ENCODE data around the gene RELN. TPM values are rescaled to one million over a fixed set of nuclear protein-coding genes. Genes with fewer than 3 reads are reported as not detected.

RELN gene
- total and polyA plus RNA-seq, 2 donors, result 0.28 to 0.96 TPM

- Histone ChIP-seq H3K4me3 (ENCODE audit: low read length in 2 of 2) (no peak overlapping the region), H3K27me3 (ENCODE audit: control insufficient read depth in 2 of 2, insufficient read depth in 1 of 2, low read length in 1 of 2) (no peaks in the 10 kb centered on the region), H3K4me1 (ENCODE audit: control insufficient read depth in 2 of 2, insufficient read depth in 2 of 2, low read length in 2 of 2) (no peaks in the 10 kb centered on the region), H3K27ac (ENCODE audit: low read depth in 1 of 2, low read length in 1 of 2) (no peak overlapping the region), H3K9me3 (ENCODE audit: control insufficient read depth in 2 of 2, insufficient read depth in 1 of 2, low read length in 1 of 2) (no peaks in the 10 kb centered on the region), H3K36me3 (ENCODE audit: control insufficient read depth in 2 of 2, insufficient read depth in 2 of 2, low read length in 1 of 2) (no peaks in the 10 kb centered on the region)
- no peak for DNase-seq (ENCODE audit: low read depth in 6 of 9, low spot score in 9 of 9)
- 54% methylated on average over 4 of the region's 4 CpGs for WGBS
Observed at GRCh38 chr7:103571586-103571985, 417.9 kb downstream of the RELN start.

GRCh38 chr7:103569621-103570305, 419.7 kb downstream of the RELN start:
- H3K27me3 ChIP-seq (ENCODE audit: control insufficient read depth in 2 of 2, insufficient read depth in 1 of 2, low read length in 1 of 2), result no peaks in the 10 kb centered on the region
- no peaks in the 10 kb centered on the region for H3K9me3 ChIP-seq (ENCODE audit: control insufficient read depth in 2 of 2, insufficient read depth in 1 of 2, low read length in 1 of 2)
- DNase-seq (ENCODE audit: low read depth in 6 of 9, low spot score in 9 of 9), result no peak
- no peak overlapping the region for H3K27ac ChIP-seq (ENCODE audit: low read depth in 1 of 2, low read length in 1 of 2)
- H3K4me3 ChIP-seq (ENCODE audit: low read length in 2 of 2), result no peak overlapping the region
- WGBS, result 94% methylated on average over 4 of the region's 4 CpGs
- H3K4me1 ChIP-seq (ENCODE audit: control insufficient read depth in 2 of 2, insufficient read depth in 2 of 2, low read length in 2 of 2), result no peaks in the 10 kb centered on the region
- H3K36me3 ChIP-seq (ENCODE audit: control insufficient read depth in 2 of 2, insufficient read depth in 2 of 2, low read length in 1 of 2), result no peaks in the 10 kb centered on the region

GRCh38 chr7:103564416-103564815, 425.0 kb downstream of the RELN start:
- H3K27me3 ChIP-seq (ENCODE audit: control insufficient read depth in 2 of 2, insufficient read depth in 1 of 2, low read length in 1 of 2), result no peaks in the 10 kb centered on the region
- no peak for DNase-seq (ENCODE audit: low read depth in 6 of 9, low spot score in 9 of 9)
- 92% methylated on average over 2 of the region's 2 CpGs for WGBS
- H3K4me3 ChIP-seq (ENCODE audit: low read length in 2 of 2), result no peak overlapping the region
- H3K9me3 ChIP-seq (ENCODE audit: control insufficient read depth in 2 of 2, insufficient read depth in 1 of 2, low read length in 1 of 2), result no peaks in the 10 kb centered on the region
- no peaks in the 10 kb centered on the region for H3K36me3 ChIP-seq (ENCODE audit: control insufficient read depth in 2 of 2, insufficient read depth in 2 of 2, low read length in 1 of 2)
- H3K27ac ChIP-seq (ENCODE audit: low read depth in 1 of 2, low read length in 1 of 2), result no peak overlapping the region
- H3K4me1 ChIP-seq (ENCODE audit: control insufficient read depth in 2 of 2, insufficient read depth in 2 of 2, low read length in 2 of 2), result no peaks in the 10 kb centered on the region

- no peak overlapping the region for H3K27ac ChIP-seq (ENCODE audit: low read depth in 1 of 2, low read length in 1 of 2)
- H3K27me3 ChIP-seq (ENCODE audit: control insufficient read depth in 2 of 2, insufficient read depth in 1 of 2, low read length in 1 of 2), result no peaks in the 10 kb centered on the region
- H3K4me1 ChIP-seq (ENCODE audit: control insufficient read depth in 2 of 2, insufficient read depth in 2 of 2, low read length in 2 of 2), result no peaks in the 10 kb centered on the region
- H3K9me3 ChIP-seq (ENCODE audit: control insufficient read depth in 2 of 2, insufficient read depth in 1 of 2, low read length in 1 of 2), result no peaks in the 10 kb centered on the region
- no peak for DNase-seq (ENCODE audit: low read depth in 6 of 9, low spot score in 9 of 9)
- 88% methylated on average over 1 of the region's 1 CpG for WGBS
- H3K36me3 ChIP-seq (ENCODE audit: control insufficient read depth in 2 of 2, insufficient read depth in 2 of 2, low read length in 1 of 2), result no peaks in the 10 kb centered on the region
- H3K4me3 ChIP-seq (ENCODE audit: low read length in 2 of 2), result no peak overlapping the region
Observed at GRCh38 chr7:103560136-103560535, 429.3 kb downstream of the RELN start.

GRCh38 chr7:103551016-103551415, 438.4 kb downstream of the RELN start:
- H3K4me3 ChIP-seq (ENCODE audit: low read length in 2 of 2), result no peak overlapping the region
- WGBS, result 93% methylated on average over 12 of the region's 12 CpGs
- H3K9me3 ChIP-seq (ENCODE audit: control insufficient read depth in 2 of 2, insufficient read depth in 1 of 2, low read length in 1 of 2), result no peaks in the 10 kb centered on the region
- no peak for DNase-seq (ENCODE audit: low read depth in 6 of 9, low spot score in 9 of 9)
- H3K4me1 ChIP-seq (ENCODE audit: control insufficient read depth in 2 of 2, insufficient read depth in 2 of 2, low read length in 2 of 2), result no peaks in the 10 kb centered on the region
- no peaks in the 10 kb centered on the region for H3K27me3 ChIP-seq (ENCODE audit: control insufficient read depth in 2 of 2, insufficient read depth in 1 of 2, low read length in 1 of 2)
- no peak overlapping the region for H3K27ac ChIP-seq (ENCODE audit: low read depth in 1 of 2, low read length in 1 of 2)
- H3K36me3 ChIP-seq (ENCODE audit: control insufficient read depth in 2 of 2, insufficient read depth in 2 of 2, low read length in 1 of 2), result no peaks in the 10 kb centered on the region

GRCh38 chr7:103549786-103550185, 439.7 kb downstream of the RELN start:
- no peak overlapping the region for H3K27ac ChIP-seq (ENCODE audit: low read depth in 1 of 2, low read length in 1 of 2)
- no peak overlapping the region for H3K4me3 ChIP-seq (ENCODE audit: low read length in 2 of 2)
- H3K27me3 ChIP-seq (ENCODE audit: control insufficient read depth in 2 of 2, insufficient read depth in 1 of 2, low read length in 1 of 2), result no peaks in the 10 kb centered on the region
- no peaks in the 10 kb centered on the region for H3K9me3 ChIP-seq (ENCODE audit: control insufficient read depth in 2 of 2, insufficient read depth in 1 of 2, low read length in 1 of 2)
- WGBS, result 82% methylated on average over 2 of the region's 2 CpGs
- no peaks in the 10 kb centered on the region for H3K36me3 ChIP-seq (ENCODE audit: control insufficient read depth in 2 of 2, insufficient read depth in 2 of 2, low read length in 1 of 2)
- no peaks in the 10 kb centered on the region for H3K4me1 ChIP-seq (ENCODE audit: control insufficient read depth in 2 of 2, insufficient read depth in 2 of 2, low read length in 2 of 2)
- DNase-seq (ENCODE audit: low read depth in 6 of 9, low spot score in 9 of 9), result no peak

GRCh38 chr7:103547451-103548284, 441.8 kb downstream of the RELN start:
- no peaks in the 10 kb centered on the region for H3K9me3 ChIP-seq (ENCODE audit: control insufficient read depth in 2 of 2, insufficient read depth in 1 of 2, low read length in 1 of 2)
- H3K4me1 ChIP-seq (ENCODE audit: control insufficient read depth in 2 of 2, insufficient read depth in 2 of 2, low read length in 2 of 2), result no peaks in the 10 kb centered on the region
- H3K27me3 ChIP-seq (ENCODE audit: control insufficient read depth in 2 of 2, insufficient read depth in 1 of 2, low read length in 1 of 2), result no peaks in the 10 kb centered on the region
- no peak overlapping the region for H3K4me3 ChIP-seq (ENCODE audit: low read length in 2 of 2)
- no peak overlapping the region for H3K27ac ChIP-seq (ENCODE audit: low read depth in 1 of 2, low read length in 1 of 2)
- 91% methylated on average over 3 of the region's 3 CpGs for WGBS
- H3K36me3 ChIP-seq (ENCODE audit: control insufficient read depth in 2 of 2, insufficient read depth in 2 of 2, low read length in 1 of 2), result no peaks in the 10 kb centered on the region
- no peak for DNase-seq (ENCODE audit: low read depth in 6 of 9, low spot score in 9 of 9)

- Histone ChIP-seq H3K4me1 (ENCODE audit: control insufficient read depth in 2 of 2, insufficient read depth in 2 of 2, low read length in 2 of 2) (no peaks in the 10 kb centered on the region), H3K4me3 (ENCODE audit: low read length in 2 of 2) (no peak overlapping the region), H3K36me3 (ENCODE audit: control insufficient read depth in 2 of 2, insufficient read depth in 2 of 2, low read length in 1 of 2) (no peaks in the 10 kb centered on the region), H3K9me3 (ENCODE audit: control insufficient read depth in 2 of 2, insufficient read depth in 1 of 2, low read length in 1 of 2) (no peaks in the 10 kb centered on the region), H3K27ac (ENCODE audit: low read depth in 1 of 2, low read length in 1 of 2) (no peak overlapping the region), H3K27me3 (ENCODE audit: control insufficient read depth in 2 of 2, insufficient read depth in 1 of 2, low read length in 1 of 2) (no peaks in the 10 kb centered on the region)
- 94% methylated on average over 5 of the region's 5 CpGs for WGBS
- no peak for DNase-seq (ENCODE audit: low read depth in 6 of 9, low spot score in 9 of 9)
Observed at GRCh38 chr7:103542470-103542869, 447.0 kb downstream of the RELN start.

- Histone ChIP-seq H3K9me3 (ENCODE audit: control insufficient read depth in 2 of 2, insufficient read depth in 1 of 2, low read length in 1 of 2) (no peaks in the 10 kb centered on the region), H3K4me3 (ENCODE audit: low read length in 2 of 2) (no peak overlapping the region), H3K27me3 (ENCODE audit: control insufficient read depth in 2 of 2, insufficient read depth in 1 of 2, low read length in 1 of 2) (no peaks in the 10 kb centered on the region), H3K4me1 (ENCODE audit: control insufficient read depth in 2 of 2, insufficient read depth in 2 of 2, low read length in 2 of 2) (no peaks in the 10 kb centered on the region), H3K27ac (ENCODE audit: low read depth in 1 of 2, low read length in 1 of 2) (no peak overlapping the region), H3K36me3 (ENCODE audit: control insufficient read depth in 2 of 2, insufficient read depth in 2 of 2, low read length in 1 of 2) (no peaks in the 10 kb centered on the region)
- no peak for DNase-seq (ENCODE audit: low read depth in 6 of 9, low spot score in 9 of 9)
- WGBS, result 93% methylated on average over 2 of the region's 2 CpGs
Observed at GRCh38 chr7:103541947-103542346, 447.5 kb downstream of the RELN start.

Data from thymus (tissue), 11 donors.